ENCODE measurements around the gene TPRKB.

DNA sequence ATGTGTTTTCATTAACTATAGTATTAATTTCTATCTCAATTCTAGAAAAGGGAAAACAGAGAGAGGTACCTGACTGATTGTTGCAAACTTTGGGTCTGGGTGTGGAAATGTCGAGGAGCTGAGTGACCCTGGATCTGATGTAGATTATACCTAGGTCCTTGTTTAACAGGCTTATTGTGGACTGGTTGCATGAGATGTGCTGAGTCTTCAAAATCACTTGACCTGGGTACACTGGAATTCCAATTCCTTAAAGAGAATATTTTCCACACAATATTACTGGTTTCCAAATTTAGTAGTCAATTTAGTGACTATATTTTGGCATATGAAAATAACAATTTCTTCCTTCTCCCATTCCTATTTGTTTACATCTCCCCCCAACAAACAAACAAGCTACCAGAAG lies 29.2 kb upstream of the TPRKB start:
- TF ChIP-seq, protein P1, sequence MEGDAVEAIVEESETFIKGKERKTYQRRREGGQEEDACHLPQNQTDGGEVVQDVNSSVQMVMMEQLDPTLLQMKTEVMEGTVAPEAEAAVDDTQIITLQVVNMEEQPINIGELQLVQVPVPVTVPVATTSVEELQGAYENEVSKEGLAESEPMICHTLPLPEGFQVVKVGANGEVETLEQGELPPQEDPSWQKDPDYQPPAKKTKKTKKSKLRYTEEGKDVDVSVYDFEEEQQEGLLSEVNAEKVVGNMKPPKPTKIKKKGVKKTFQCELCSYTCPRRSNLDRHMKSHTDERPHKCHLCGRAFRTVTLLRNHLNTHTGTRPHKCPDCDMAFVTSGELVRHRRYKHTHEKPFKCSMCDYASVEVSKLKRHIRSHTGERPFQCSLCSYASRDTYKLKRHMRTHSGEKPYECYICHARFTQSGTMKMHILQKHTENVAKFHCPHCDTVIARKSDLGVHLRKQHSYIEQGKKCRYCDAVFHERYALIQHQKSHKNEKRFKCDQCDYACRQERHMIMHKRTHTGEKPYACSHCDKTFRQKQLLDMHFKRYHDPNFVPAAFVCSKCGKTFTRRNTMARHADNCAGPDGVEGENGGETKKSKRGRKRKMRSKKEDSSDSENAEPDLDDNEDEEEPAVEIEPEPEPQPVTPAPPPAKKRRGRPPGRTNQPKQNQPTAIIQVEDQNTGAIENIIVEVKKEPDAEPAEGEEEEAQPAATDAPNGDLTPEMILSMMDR (IDR thresholded peaks at IDR 0.05), result no peak
- TF ChIP-seq POLR2A (IDR thresholded peaks at IDR 0.05), result no peak
